IMR-90 (cell line): ENCODE data around the gene SORBS1. TPM values are rescaled to one million over a fixed set of nuclear protein-coding genes. Genes with fewer than 3 reads are reported as not detected.

Source experiments
- ATAC-seq: fragments of 200-7000 bp; cut with Tn5 transposase; 2 replicates; pipeline ENCODE4 v1.9.1; 2020; ENCODE audit warnings: low read depth, mild to moderate bottlenecking, moderate library complexity
- BruUV-seq: library from RNA; stranded (reverse); fragments of 400-500 nt; replicated peaks from 2 replicates; lab custom pipeline; 2021; lab: Mats Ljungman, UMichigan
- CTCF ChIA-PET: fragments of 300-600 bp; formaldehyde crosslinking; extraction: SDS; loops from one replicate; lab custom pipeline; 2021; ENCODE audit warnings: antibody characterized with exemption; lab: Yijun Ruan, JAX
- POLR2A ChIA-PET: fragments of 300-600 bp; sonication (Branson Sonifier 250); formaldehyde crosslinking; loops from one replicate; lab custom pipeline; 2022; ENCODE audit warnings: antibody characterized with exemption; ENCODE audit not compliant: unreplicated experiment; lab: Charles Lee
- DNase-seq: peaks from one replicate; pipeline ENCODE4 v3.0.0; 2013
- H2AFZ ChIP-seq: replicated peaks from 2 replicates; pipeline ENCODE3; 2013; ENCODE audit warnings: low read length, mild to moderate bottlenecking; ENCODE audit not compliant: poor library complexity
- H2AK5ac ChIP-seq: 2 replicates; pipeline ENCODE4 v1.6.1; 2013; ENCODE audit warnings: low read depth, low read length, inconsistent platforms
- H2AK9ac ChIP-seq: replicated peaks from 2 replicates; pipeline ENCODE3; 2013; ENCODE audit warnings: mild to moderate bottlenecking, low read depth, low read length, moderate library complexity; ENCODE audit not compliant: poor library complexity
- H2BK120ac ChIP-seq: 2 replicates; pipeline ENCODE4 v1.6.1; 2013; ENCODE audit warnings: low read depth, low read length, inconsistent platforms
- H2BK15ac ChIP-seq: 3 replicates; pipeline ENCODE4 v1.6.1; 2013; ENCODE audit warnings: low read depth, low read length, inconsistent platforms
- H2BK20ac ChIP-seq: 2 replicates; pipeline ENCODE4 v1.6.1; 2013; ENCODE audit warnings: low read depth, mild to moderate bottlenecking, inconsistent platforms, low read length, moderate library complexity
- H2BK5ac ChIP-seq: 2 replicates; pipeline ENCODE4 v1.6.1; 2013; ENCODE audit warnings: mild to moderate bottlenecking, low read depth, low read length, inconsistent platforms; ENCODE audit not compliant: poor library complexity, severe bottlenecking
- H3K14ac ChIP-seq: replicated peaks from 2 replicates; pipeline ENCODE4 v1.6.1; 2013; ENCODE audit warnings: low read depth, low read length, inconsistent platforms
- H3K18ac ChIP-seq: 2 replicates; pipeline ENCODE4 v1.6.1; 2013; ENCODE audit warnings: low read depth, low read length, control low read depth
- H3K23ac ChIP-seq: 2 replicates; pipeline ENCODE4 v1.6.1; 2013; ENCODE audit warnings: low read depth, low read length, inconsistent platforms
- H3K27ac ChIP-seq: 2 replicates; pipeline ENCODE4 v1.5.1; 2013; ENCODE audit warnings: mild to moderate bottlenecking, control low read depth, low read length; ENCODE audit not compliant: insufficient read depth
- H3K27me3 ChIP-seq: 2 replicates; pipeline ENCODE4 v1.6.1; 2013; ENCODE audit warnings: low read length; ENCODE audit not compliant: control insufficient read depth, insufficient read depth
- H3K36me3 ChIP-seq: 2 replicates; pipeline ENCODE4 v1.6.1; 2013; ENCODE audit warnings: low read length, mixed read lengths; ENCODE audit not compliant: control insufficient read depth, insufficient read depth
- H3K4ac ChIP-seq: 2 replicates; pipeline ENCODE4 v1.6.1; 2013; ENCODE audit warnings: low read depth, low read length, inconsistent platforms
- H3K4me1 ChIP-seq: 2 replicates; pipeline ENCODE4 v1.6.1; 2013; ENCODE audit warnings: low read length, mixed read lengths; ENCODE audit not compliant: control insufficient read depth, insufficient read depth
- H3K4me2 ChIP-seq: 2 replicates; pipeline ENCODE4 v1.6.1; 2013; ENCODE audit warnings: low read depth, mild to moderate bottlenecking, control low read depth, low read length, moderate library complexity
- H3K4me3 ChIP-seq: 2 replicates; pipeline ENCODE4 v1.5.1; 2013; ENCODE audit warnings: low read depth, mild to moderate bottlenecking, control low read depth, low read length, moderate library complexity; ENCODE audit not compliant: insufficient read depth
- H3K56ac ChIP-seq: 2 replicates; pipeline ENCODE4 v1.6.1; 2013; ENCODE audit warnings: low read length, inconsistent platforms; ENCODE audit not compliant: insufficient read depth; ENCODE audit errors: extremely low read depth
- H3K79me1 ChIP-seq, 2 experiments: 2 replicates each; pipeline ENCODE4 v1.6.1; 2013; ENCODE audit warnings: low read length in 2 of 2, inconsistent platforms in 1 of 2, low read depth in 1 of 2
- H3K9ac ChIP-seq: 2 replicates; pipeline ENCODE4 v1.6.1; 2013; ENCODE audit warnings: low read depth, low read length, control low read depth
- H3K9me1 ChIP-seq: 2 replicates; pipeline ENCODE4 v1.6.1; 2013; ENCODE audit warnings: low read length, inconsistent platforms; ENCODE audit not compliant: insufficient read depth
- H3K9me3 ChIP-seq: 2 replicates; pipeline ENCODE4 v1.6.1; 2013; ENCODE audit warnings: low read length; ENCODE audit not compliant: control insufficient read depth, insufficient read depth
- H4K20me1 ChIP-seq: 2 replicates; pipeline ENCODE4 v1.6.1; 2013; ENCODE audit warnings: low read length, inconsistent platforms; ENCODE audit not compliant: insufficient read depth
- H4K5ac ChIP-seq: 2 replicates; pipeline ENCODE4 v1.6.1; 2013; ENCODE audit warnings: mild to moderate bottlenecking, low read depth, low read length, control low read depth
- H4K8ac ChIP-seq, 2 experiments: 2 replicates each; pipeline ENCODE4 v1.6.1; 2013; ENCODE audit warnings: low read depth in 2 of 2, low read length in 2 of 2, control low read depth in 1 of 2, inconsistent platforms in 1 of 2
- H4K91ac ChIP-seq: 2 replicates; pipeline ENCODE4 v1.6.1; 2013; ENCODE audit warnings: low read depth, low read length, inconsistent platforms; ENCODE audit not compliant: insufficient read depth
- CHD1 ChIP-seq: IDR thresholded peaks from 2 replicates; pipeline ENCODE4 v1.6.1; 2012; ENCODE audit warnings: low read depth, low read length, improper control_type of control experiment
- MXI1 ChIP-seq: IDR thresholded peaks from 2 replicates; pipeline ENCODE4 v1.6.1; 2012; ENCODE audit warnings: low read depth, mild to moderate bottlenecking, low read length, moderate library complexity, borderline replicate concordance
- NFE2L2 ChIP-seq: fragments of 150-350 bp; IDR thresholded peaks from 2 replicates; pipeline ENCODE4 v1.6.1; 2016; ENCODE audit warnings: low read depth, mild to moderate bottlenecking, low read length
- SMC3 ChIP-seq: fragments of 150-350 bp; IDR thresholded peaks from 2 replicates; pipeline ENCODE4 v1.6.1; 2016; ENCODE audit warnings: low read depth, mild to moderate bottlenecking, antibody characterized with exemption, low read length, moderate library complexity
- WGBS, 2 experiments: methylation state at CpG; one replicate each; pipeline versions ENCODE4 v1.1.5 to v1.1.7; 2013; ENCODE audit warnings: missing lambda C conversion rate in 2 of 2; ENCODE audit not compliant: insufficient read length in 1 of 2; ENCODE audit errors: extremely low coverage in 2 of 2; 5-methylcytosine and 5-hydroxymethylcytosine counted together
- dilution Hi-C: fragments of 300-500 bp; cut with HindIII; formaldehyde crosslinking; loops from one replicate; pipeline ENCODE4 v1.14.3; 2018; ENCODE audit warnings: low sequenced_read_pairs; ENCODE audit not compliant: unreplicated experiment
- in situ Hi-C: fragments of 300-500 bp; cut with MboI; formaldehyde crosslinking; loops from 3 replicates; pipeline ENCODE4 v1.14.3; 2019; ENCODE audit warnings: low sequenced_read_pairs, inconsistent platforms, mixed read lengths
- intact Hi-C: fragments of 100-400 bp; cut with micrococcal nuclease; formaldehyde crosslinking; loops from 2 replicates; pipeline ENCODE4 v1.10.0; 2022
- polyA plus RNA-seq, 3 experiments: library from polyadenylated mRNA; depleted of rRNA; stranded (reverse); fragments of >200 nt; gene quantifications; 2 replicates each; pipeline ENCODE4 v1.2.3, GENCODE V29; 2012; ENCODE audit warnings: low replicate concordance in 1 of 3
- total RNA-seq: library from RNA; depleted of rRNA; stranded (reverse); fragments of >200 nt; gene quantifications from 2 replicates; pipeline ENCODE4 v1.2.3, GENCODE V29; 2012
- TF ChIP-seq, protein P1 (sequence below): fragments of 150-350 bp; IDR thresholded peaks from 2 replicates; pipeline ENCODE4 v1.6.1; 2016; ENCODE audit warnings: low read depth, mild to moderate bottlenecking, low read length, moderate library complexity, borderline replicate concordance

Gene SORBS1
- total and polyA plus RNA-seq, 2 of the 4 experiments (the other 2 are of a cell fraction): 0.18 to 0.32 TPM

DNA sequence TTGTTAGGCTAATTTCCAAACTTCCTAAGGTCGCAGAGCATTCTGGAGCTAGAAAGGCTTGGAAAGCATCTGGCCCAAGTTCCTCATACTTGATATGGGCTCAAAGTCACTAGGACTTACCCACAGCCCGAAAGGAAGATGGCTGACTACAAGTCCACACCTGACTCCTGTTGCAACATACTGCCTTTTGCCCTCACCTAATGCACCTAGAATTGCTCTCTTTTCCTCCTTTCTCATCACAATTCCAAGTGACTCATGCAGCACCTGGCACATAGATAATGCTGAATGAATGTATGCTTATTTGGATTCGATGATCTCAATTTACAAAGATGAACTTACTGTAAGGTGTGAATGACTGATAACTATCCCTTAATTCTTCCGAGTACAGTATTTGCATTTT is 131.5 kb downstream of the SORBS1 start (continued):
- TF ChIP-seq CHD1 (no peak), NFE2L2 (no peak), SMC3 (no peak)
- TF ChIP-seq, protein P1, sequence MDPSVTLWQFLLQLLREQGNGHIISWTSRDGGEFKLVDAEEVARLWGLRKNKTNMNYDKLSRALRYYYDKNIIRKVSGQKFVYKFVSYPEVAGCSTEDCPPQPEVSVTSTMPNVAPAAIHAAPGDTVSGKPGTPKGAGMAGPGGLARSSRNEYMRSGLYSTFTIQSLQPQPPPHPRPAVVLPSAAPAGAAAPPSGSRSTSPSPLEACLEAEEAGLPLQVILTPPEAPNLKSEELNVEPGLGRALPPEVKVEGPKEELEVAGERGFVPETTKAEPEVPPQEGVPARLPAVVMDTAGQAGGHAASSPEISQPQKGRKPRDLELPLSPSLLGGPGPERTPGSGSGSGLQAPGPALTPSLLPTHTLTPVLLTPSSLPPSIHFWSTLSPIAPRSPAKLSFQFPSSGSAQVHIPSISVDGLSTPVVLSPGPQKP: no peak

DNA sequence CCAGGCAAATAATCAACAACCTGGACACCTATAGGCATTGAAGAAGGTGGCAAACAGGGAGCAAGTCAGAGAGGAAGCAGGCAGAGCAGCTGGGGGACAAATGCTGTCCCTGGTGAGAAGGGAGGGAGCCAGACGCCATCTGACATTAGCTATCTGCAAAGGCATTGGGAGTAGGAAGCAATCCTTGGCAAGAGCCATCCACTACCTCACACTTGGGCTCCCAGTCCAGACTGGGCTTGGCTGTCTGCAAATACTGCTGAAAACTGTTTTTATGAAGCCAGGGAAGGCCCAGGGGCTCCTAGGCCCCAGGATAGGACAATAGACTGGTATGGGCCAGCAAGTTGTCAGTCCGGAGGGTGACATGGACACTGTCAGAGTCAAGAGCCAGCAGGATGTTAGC is 132.5 kb downstream of the SORBS1 start:
- in situ Hi-C loops (no loop called here), intact Hi-C loops (no loop called here), dilution Hi-C loops (no loop called here)
- Histone ChIP-seq H3K9me1 (no peaks in the 10 kb centered on the region), H4K20me1 (no peaks in the 10 kb centered on the region), H3K4me1 (no peaks in the 10 kb centered on the region), H2AFZ (no peak overlapping the region), H3K4me3 (no peak overlapping the region), H3K4ac (no peak overlapping the region), H3K27ac (no peak overlapping the region), H3K4me2 (no peak overlapping the region), H3K14ac (no peak overlapping the region), H4K8ac (no peak overlapping the region), H2BK120ac (no peak overlapping the region), H4K5ac (no peak overlapping the region), H4K91ac (no peak overlapping the region), H2BK15ac (no peak overlapping the region), H3K79me1 (no peaks in the 10 kb centered on the region), H2AK9ac (peak overlapping the region; percentile 50), H3K9ac (no peak overlapping the region), H3K56ac (no peak overlapping the region), H3K9me3 (no peaks in the 10 kb centered on the region), H3K36me3 (no peaks in the 10 kb centered on the region), H3K18ac (no peak overlapping the region), H2AK5ac (no peak overlapping the region), H3K23ac (no peak overlapping the region), H2BK20ac (no peak overlapping the region), H2BK5ac (no peak overlapping the region), H3K27me3 (peaks cover 15% of the 10 kb centered on the region)
- BruUV-seq: no TSS peak
- POLR2A ChIA-PET: no interaction called here
- CTCF ChIA-PET: interaction anchor here (1.6 kb wide), 1 partner anchor 174 kb away, joined by 3 read pairs; no protein-coding TSS in a partner anchor
- ATAC-seq: no peak
- WGBS, 2 experiments: no CpG with 5 or more reads among the region's 2 CpGs
- TF ChIP-seq MXI1: no peak
- no peak for DNase-seq
